K562 (cell line): ENCODE results near the gene RAB5B. TPM values are rescaled to one million over a fixed set of nuclear protein-coding genes. Genes with fewer than 3 reads are reported as not detected.
A peak's percentile ranks its signal among the peaks of the same experiment; 100 is the strongest.

Source experiments
- ASH1L ChIP-seq: fragments of 450-650 bp; IDR thresholded peaks from 2 replicates; pipeline ENCODE4 v1.6.1; 2018; ENCODE audit warnings: borderline replicate concordance, mild to moderate bottlenecking, low read depth; ENCODE audit not compliant: partially characterized antibody
- CCNT2 ChIP-seq: IDR thresholded peaks from 2 replicates; pipeline ENCODE4 v1.6.1; 2011; ENCODE audit warnings: borderline replicate concordance, low read depth, mild to moderate bottlenecking, moderate library complexity, mixed read lengths, low read length; ENCODE audit not compliant: insufficient read length; ENCODE audit errors: extremely low read depth
- CHD2 ChIP-seq: IDR thresholded peaks from 2 replicates; pipeline ENCODE4 v1.6.1; 2011; ENCODE audit warnings: low read depth, low read length
- DMBX1 ChIP-seq: fragments of 250-450 bp; sonication (Bioruptor Pico); IDR thresholded peaks from 2 replicates; pipeline ENCODE4 v1.8.0; 2022; ENCODE audit warnings: inconsistent platforms, mild to moderate bottlenecking, moderate library complexity, borderline replicate concordance
- HNRNPK ChIP-seq: fragments of 200-400 bp; formaldehyde crosslinking; IDR thresholded peaks from one replicate; pipeline ENCODE4 v1.6.1; 2018; ENCODE audit warnings: mild to moderate bottlenecking, low read depth, low read length; ENCODE audit not compliant: poor library complexity, severe bottlenecking
- HNRNPLL ChIP-seq: fragments of 200-400 bp; formaldehyde crosslinking; IDR thresholded peaks from 2 replicates; pipeline ENCODE4 v1.6.1; 2017; ENCODE audit warnings: low read length, low read depth, mild to moderate bottlenecking; ENCODE audit not compliant: poor library complexity, severe bottlenecking
- IRF2 ChIP-seq: sonication (generic); formaldehyde crosslinking; IDR thresholded peaks from 2 replicates; pipeline ENCODE4 v1.8.1; 2022; ENCODE audit warnings: mild to moderate bottlenecking, missing genetic modification reagents
- JUND ChIP-seq, 2 experiments: IDR thresholded peaks; 2 replicates in 1 of 2; 3 replicates in 1 of 2; pipeline ENCODE4 v1.6.1; 2011; ENCODE audit warnings: borderline replicate concordance in 2 of 2, low read depth in 2 of 2, low read length in 2 of 2, improper control_type of control experiment in 1 of 2, missing biosample characterization in 1 of 2, missing genetic modification characterization in 1 of 2, missing genetic modification reagents in 1 of 2
- KLF10 ChIP-seq: fragments of 250-450 bp; sonication (Bioruptor Pico); IDR thresholded peaks from 2 replicates; pipeline ENCODE4 v1.6.1; 2021; ENCODE audit warnings: matching md5 sums
- KLF16 ChIP-seq: IDR thresholded peaks from 2 replicates; pipeline ENCODE4 v1.6.1; 2016; ENCODE audit warnings: antibody characterized with exemption
- POLR2AphosphoS5 ChIP-seq: IDR thresholded peaks from 2 replicates; pipeline ENCODE4 v1.6.1; 2011; ENCODE audit warnings: mild to moderate bottlenecking, low read depth, low read length, moderate library complexity; ENCODE audit not compliant: control insufficient read depth, insufficient read depth
- SPI1 ChIP-seq: IDR thresholded peaks from 2 replicates; pipeline ENCODE4 v1.6.1; 2011; ENCODE audit warnings: low read depth, low read length, control low read depth, borderline replicate concordance
- TAL1 ChIP-seq: fragments of 450-650 bp; IDR thresholded peaks from 2 replicates; pipeline ENCODE4 v1.6.1; 2016; ENCODE audit warnings: mild to moderate bottlenecking
- ZEB2 ChIP-seq: fragments of 450-650 bp; IDR thresholded peaks from 2 replicates; pipeline ENCODE4 v1.6.1; 2016
- ZNF224 ChIP-seq: sonication (generic); formaldehyde crosslinking; IDR thresholded peaks from 2 replicates; pipeline ENCODE4 v1.8.0; 2022; ENCODE audit warnings: mild to moderate bottlenecking, missing genetic modification reagents
- polyA plus RNA-seq, 8 experiments: library from polyadenylated mRNA; depleted of rRNA in 4 of 8; stranded (reverse) in 5 of 8; unstranded in 3 of 8; fragments of >200 nt; fragmentation: Nextera tagmentation in 2 of 8; fragmentation: Illumina TruSeq in 1 of 8; extraction: Ambion mirVana in 2 of 8; extraction: Trizol in 1 of 8; gene quantifications; 2 replicates each; pipeline versions ENCODE4 v1.2.1 to v1.2.3, GENCODE V29; 2011 to 2014; ENCODE audit warnings: inconsistent platforms in 1 of 8, missing spikeins in 1 of 8
- total RNA-seq, 7 experiments: library from RNA; depleted of rRNA in 6 of 7; stranded (reverse); fragments of >200 nt in 6 of 7; fragmentation: Illumina TruSeq in 2 of 7; extraction: Trizol in 2 of 7; gene quantifications; 2 replicates each; pipeline versions ENCODE4 v1.2.1 to v1.2.3, GENCODE V29; 2011 to 2021; ENCODE audit warnings: low replicate concordance in 1 of 7
- TF ChIP-seq, protein P1 (sequence below), 2 experiments: fragments of 450-650 bp in 1 of 2; sonication (generic) in 1 of 2; formaldehyde crosslinking in 1 of 2; IDR thresholded peaks; 2 replicates each; pipeline versions ENCODE4 v1.7.1 to v1.9.0; 2016 to 2022; ENCODE audit warnings: inconsistent platforms in 1 of 2, mild to moderate bottlenecking in 1 of 2, missing genetic modification reagents in 1 of 2
- TF ChIP-seq, protein P2 (sequence below): fragments of 450-650 bp; formaldehyde crosslinking; IDR thresholded peaks from 2 replicates; pipeline ENCODE4 v1.4.0; 2020; ENCODE audit warnings: mild to moderate bottlenecking, moderate library complexity

Gene RAB5B
- total and polyA plus RNA-seq, 9 of the 15 experiments (the other 6 are each of a cell fraction or from before 2014, with no cell fraction given) = 6.8 to 73.8 (median 25.2) TPM

DNA sequence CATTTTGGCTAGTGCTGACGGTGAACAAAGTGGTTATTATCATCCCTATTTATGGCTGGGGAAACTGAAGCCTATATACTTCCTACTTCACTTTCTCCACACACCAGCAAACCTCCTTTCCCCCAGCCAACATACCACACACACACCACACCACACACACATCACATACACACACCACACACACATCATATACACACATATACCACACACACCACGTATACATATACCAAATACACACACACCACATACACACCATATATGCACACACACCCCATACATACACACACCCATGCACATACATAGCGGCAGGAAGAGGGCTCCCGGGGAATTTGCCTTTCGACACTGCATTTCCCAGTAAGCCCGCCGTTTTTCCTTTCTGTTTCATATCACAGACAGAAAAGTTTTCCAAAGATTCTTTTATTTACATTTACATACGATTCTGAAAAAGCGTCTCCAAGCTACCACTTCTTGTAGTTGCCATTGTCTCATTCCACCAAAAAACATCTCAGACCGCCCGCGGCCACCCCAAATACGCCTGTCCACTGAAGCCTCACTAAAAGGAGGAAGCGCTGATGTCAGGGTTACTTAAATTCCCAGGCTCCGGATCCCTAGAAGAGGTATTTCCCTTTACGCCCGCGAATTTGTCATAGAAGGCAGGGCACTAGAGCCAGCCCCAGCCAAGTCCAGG lies 823 bp upstream of the RAB5B start (continued):
- TF ChIP-seq, protein P1, sequence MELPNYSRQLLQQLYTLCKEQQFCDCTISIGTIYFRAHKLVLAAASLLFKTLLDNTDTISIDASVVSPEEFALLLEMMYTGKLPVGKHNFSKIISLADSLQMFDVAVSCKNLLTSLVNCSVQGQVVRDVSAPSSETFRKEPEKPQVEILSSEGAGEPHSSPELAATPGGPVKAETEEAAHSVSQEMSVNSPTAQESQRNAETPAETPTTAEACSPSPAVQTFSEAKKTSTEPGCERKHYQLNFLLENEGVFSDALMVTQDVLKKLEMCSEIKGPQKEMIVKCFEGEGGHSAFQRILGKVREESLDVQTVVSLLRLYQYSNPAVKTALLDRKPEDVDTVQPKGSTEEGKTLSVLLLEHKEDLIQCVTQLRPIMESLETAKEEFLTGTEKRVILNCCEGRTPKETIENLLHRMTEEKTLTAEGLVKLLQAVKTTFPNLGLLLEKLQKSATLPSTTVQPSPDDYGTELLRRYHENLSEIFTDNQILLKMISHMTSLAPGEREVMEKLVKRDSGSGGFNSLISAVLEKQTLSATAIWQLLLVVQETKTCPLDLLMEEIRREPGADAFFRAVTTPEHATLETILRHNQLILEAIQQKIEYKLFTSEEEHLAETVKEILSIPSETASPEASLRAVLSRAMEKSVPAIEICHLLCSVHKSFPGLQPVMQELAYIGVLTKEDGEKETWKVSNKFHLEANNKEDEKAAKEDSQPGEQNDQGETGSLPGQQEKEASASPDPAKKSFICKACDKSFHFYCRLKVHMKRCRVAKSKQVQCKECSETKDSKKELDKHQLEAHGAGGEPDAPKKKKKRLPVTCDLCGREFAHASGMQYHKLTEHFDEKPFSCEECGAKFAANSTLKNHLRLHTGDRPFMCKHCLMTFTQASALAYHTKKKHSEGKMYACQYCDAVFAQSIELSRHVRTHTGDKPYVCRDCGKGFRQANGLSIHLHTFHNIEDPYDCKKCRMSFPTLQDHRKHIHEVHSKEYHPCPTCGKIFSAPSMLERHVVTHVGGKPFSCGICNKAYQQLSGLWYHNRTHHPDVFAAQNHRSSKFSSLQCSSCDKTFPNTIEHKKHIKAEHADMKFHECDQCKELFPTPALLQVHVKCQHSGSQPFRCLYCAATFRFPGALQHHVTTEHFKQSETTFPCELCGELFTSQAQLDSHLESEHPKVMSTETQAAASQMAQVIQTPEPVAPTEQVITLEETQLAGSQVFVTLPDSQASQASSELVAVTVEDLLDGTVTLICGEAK (IDR thresholded peaks at IDR 0.05) = peak; percentile 76; the same call in 1 of the 2 replicates
- TF ChIP-seq, protein P1 (CRISPR knock-in tag; IDR thresholded peaks at IDR 0.05) = peak; percentile 17; the same call in 1 of the 2 replicates
- 0 out of 2 replicates have a peak, but pooled peaks have one; percentile 37 for TF ChIP-seq ZEB2
- TF ChIP-seq HNRNPK = no peak
- TF ChIP-seq DMBX1 (CRISPR knock-in tag) = no peak
- no peak for TF ChIP-seq CHD2
- no peak for TF ChIP-seq IRF2 (CRISPR knock-in tag)
- peak; percentile 94 for TF ChIP-seq SPI1
- 0 out of 2 replicates have a peak, but pooled peaks have one; percentile 9 for TF ChIP-seq TAL1
- no peak for TF ChIP-seq KLF16
- peak; percentile 31; the same call in 1 of the 2 replicates for TF ChIP-seq POLR2AphosphoS5
- TF ChIP-seq ZNF224 (CRISPR knock-in tag) = no peak
- no peak for TF ChIP-seq KLF10
- peak; percentile 20 for TF ChIP-seq HNRNPLL
- TF ChIP-seq JUND (IDR thresholded peaks at IDR 0.05; ENCODE audit: borderline replicate concordance, low read depth, low read length) = no peak
- TF ChIP-seq JUND (tag; IDR thresholded peaks at IDR 0.05; ENCODE audit: borderline replicate concordance, low read depth, low read length) = no peak
- peak; percentile 51 for TF ChIP-seq ASH1L
- no peak for TF ChIP-seq CCNT2
- TF ChIP-seq, protein P2, sequence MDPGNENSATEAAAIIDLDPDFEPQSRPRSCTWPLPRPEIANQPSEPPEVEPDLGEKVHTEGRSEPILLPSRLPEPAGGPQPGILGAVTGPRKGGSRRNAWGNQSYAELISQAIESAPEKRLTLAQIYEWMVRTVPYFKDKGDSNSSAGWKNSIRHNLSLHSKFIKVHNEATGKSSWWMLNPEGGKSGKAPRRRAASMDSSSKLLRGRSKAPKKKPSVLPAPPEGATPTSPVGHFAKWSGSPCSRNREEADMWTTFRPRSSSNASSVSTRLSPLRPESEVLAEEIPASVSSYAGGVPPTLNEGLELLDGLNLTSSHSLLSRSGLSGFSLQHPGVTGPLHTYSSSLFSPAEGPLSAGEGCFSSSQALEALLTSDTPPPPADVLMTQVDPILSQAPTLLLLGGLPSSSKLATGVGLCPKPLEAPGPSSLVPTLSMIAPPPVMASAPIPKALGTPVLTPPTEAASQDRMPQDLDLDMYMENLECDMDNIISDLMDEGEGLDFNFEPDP = no peak
